Measurements from ENCODE around the gene SYT17.

Gene SYT17

GRCh38 chr16:19196871-19197270 lies 28.8 kb downstream of the SYT17 start:
- no peak overlapping the region for H3K4me2 ChIP-seq (ENCODE audit: insufficient read depth, low read length)
- no peak overlapping the region for H3K27ac ChIP-seq (ENCODE audit: low read length)
- H4K20me1 ChIP-seq (ENCODE audit: insufficient read depth, low read length), result no peaks in the 10 kb centered on the region
- no peaks in the 10 kb centered on the region for H3K36me3 ChIP-seq (ENCODE audit: insufficient read depth, low read length)
- no peaks in the 10 kb centered on the region for H3K79me2 ChIP-seq (ENCODE audit: insufficient read depth, low read length)
- no peaks in the 10 kb centered on the region for H3K27me3 ChIP-seq (ENCODE audit: insufficient read depth, low read length, poor library complexity)
- ATAC-seq (ENCODE audit: insufficient read depth, low read depth) (no peak), DNase-seq (no peak)
- no peak overlapping the region for H3K4me3 ChIP-seq (ENCODE audit: low read depth in 1 of 2, low read length in 2 of 2)
- H2AFZ ChIP-seq (ENCODE audit: low read depth, low read length), result no peak overlapping the region
- no peaks in the 10 kb centered on the region for H3K4me1 ChIP-seq (ENCODE audit: insufficient read depth, low read length)
- TF ChIP-seq CTCF (IDR thresholded peaks at IDR 0.05; ENCODE audit: borderline replicate concordance, extremely low read depth, low read length, poor library complexity, severe bottlenecking) (no peak), EZH2 (IDR thresholded peaks at IDR 0.05; ENCODE audit: borderline replicate concordance, low read depth, low read length, severe bottlenecking) (no peak)
- H3K9ac ChIP-seq (ENCODE audit: low read depth, low read length), result no peak overlapping the region
- H3K9me3 ChIP-seq (ENCODE audit: insufficient read depth, low read length, severe bottlenecking), result peaks cover 3% of the 10 kb centered on the region

- H4K20me1 ChIP-seq (ENCODE audit: insufficient read depth, low read length), result no peaks in the 10 kb centered on the region
- H3K4me1 ChIP-seq (ENCODE audit: insufficient read depth, low read length), result no peaks in the 10 kb centered on the region
- no peak overlapping the region for H3K9ac ChIP-seq (ENCODE audit: low read depth, low read length)
- ATAC-seq (ENCODE audit: insufficient read depth, low read depth), result no peak
- TF ChIP-seq CTCF (IDR thresholded peaks at IDR 0.05; ENCODE audit: borderline replicate concordance, extremely low read depth, low read length, poor library complexity, severe bottlenecking) (no peak), EZH2 (IDR thresholded peaks at IDR 0.05; ENCODE audit: borderline replicate concordance, low read depth, low read length, severe bottlenecking) (no peak)
- peaks cover 7% of the 10 kb centered on the region for H3K9me3 ChIP-seq (ENCODE audit: insufficient read depth, low read length, severe bottlenecking)
- H3K27ac ChIP-seq (ENCODE audit: low read length), result no peak overlapping the region
- H3K4me2 ChIP-seq (ENCODE audit: insufficient read depth, low read length), result no peak overlapping the region
- no peaks in the 10 kb centered on the region for H3K79me2 ChIP-seq (ENCODE audit: insufficient read depth, low read length)
- H2AFZ ChIP-seq (ENCODE audit: low read depth, low read length), result no peak overlapping the region
- no peak overlapping the region for H3K4me3 ChIP-seq (ENCODE audit: low read depth in 1 of 2, low read length in 2 of 2)
- no peaks in the 10 kb centered on the region for H3K36me3 ChIP-seq (ENCODE audit: insufficient read depth, low read length)
- H3K27me3 ChIP-seq (ENCODE audit: insufficient read depth, low read length, poor library complexity), result no peaks in the 10 kb centered on the region
- no peak for DNase-seq
These were observed 35.4 kb downstream of the SYT17 start for GRCh38 chr16:19203374-19203966.

- no peak for ATAC-seq (ENCODE audit: insufficient read depth, low read depth)
These were observed 42.4 kb downstream of the SYT17 start for GRCh38 chr16:19210280-19210924.

More at GRCh38 chr16:19210280-19210924, 42.4 kb downstream of the SYT17 start:
- Histone ChIP-seq H3K79me2 (ENCODE audit: insufficient read depth, low read length) (no peaks in the 10 kb centered on the region), H3K27me3 (ENCODE audit: insufficient read depth, low read length, poor library complexity) (no peaks in the 10 kb centered on the region), H3K36me3 (ENCODE audit: insufficient read depth, low read length) (no peaks in the 10 kb centered on the region), H2AFZ (ENCODE audit: low read depth, low read length) (no peak overlapping the region), H3K4me3 (ENCODE audit: low read depth in 1 of 2, low read length in 2 of 2) (no peak overlapping the region), H3K9ac (ENCODE audit: low read depth, low read length) (no peak overlapping the region), H4K20me1 (ENCODE audit: insufficient read depth, low read length) (no peaks in the 10 kb centered on the region), H3K4me2 (ENCODE audit: insufficient read depth, low read length) (no peak overlapping the region), H3K4me1 (ENCODE audit: insufficient read depth, low read length) (no peaks in the 10 kb centered on the region), H3K9me3 (ENCODE audit: insufficient read depth, low read length, severe bottlenecking) (no peaks in the 10 kb centered on the region), H3K27ac (ENCODE audit: low read length) (no peak overlapping the region)
- TF ChIP-seq EZH2 (IDR thresholded peaks at IDR 0.05; ENCODE audit: borderline replicate concordance, low read depth, low read length, severe bottlenecking), result no peak
- TF ChIP-seq CTCF (IDR thresholded peaks at IDR 0.05; ENCODE audit: borderline replicate concordance, extremely low read depth, low read length, poor library complexity, severe bottlenecking), result no peak
- DNase-seq, result no peak

Data from DND-41 (cell line).